Erythroblast (primary cell): ENCODE measurements around the gene WASF1.

Experiments used
- GATA1 ChIP-seq: IDR thresholded peaks from 2 replicates; pipeline ENCODE4 v1.6.1; 2011; ENCODE audit warnings: low read depth, mild to moderate bottlenecking, control low read depth, low read length, moderate library complexity
- POLR2A ChIP-seq: IDR thresholded peaks from 2 replicates; pipeline ENCODE4 v1.6.1; 2011; ENCODE audit warnings: mild to moderate bottlenecking, low read length

DNA sequence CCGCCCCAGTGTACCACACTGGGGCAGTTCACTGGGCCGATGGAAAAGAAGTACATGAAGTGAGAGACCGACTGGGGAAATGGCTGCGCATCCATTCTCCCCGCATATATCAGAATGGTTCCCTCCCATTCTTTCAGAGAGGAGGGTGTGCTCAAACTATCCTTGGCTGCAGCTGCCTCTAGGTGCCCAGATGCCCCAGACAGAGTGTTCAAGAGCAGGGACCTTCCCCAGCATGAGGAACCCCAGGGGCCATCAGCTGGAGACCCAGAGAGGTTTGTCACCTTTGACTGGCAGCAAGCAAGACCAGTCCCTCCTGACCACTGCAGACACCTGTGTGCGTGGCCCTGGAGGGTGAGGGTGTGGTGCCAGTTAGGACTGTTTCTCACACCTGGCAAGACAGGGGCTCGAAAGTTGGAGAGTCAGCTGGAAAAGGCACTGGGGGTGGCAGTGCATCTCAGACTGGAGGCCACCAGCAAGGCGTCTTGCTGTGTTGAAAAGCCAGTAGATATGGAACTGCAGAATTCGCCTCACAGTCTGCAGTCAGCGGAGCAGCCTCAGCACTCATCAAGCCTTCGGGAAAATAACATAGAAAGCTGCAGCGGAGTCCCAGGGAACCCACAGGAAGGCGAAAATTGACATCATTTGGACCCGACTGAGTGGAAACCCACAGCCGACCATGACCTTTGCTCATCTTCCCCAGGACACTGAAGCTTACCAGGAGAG lies 124.6 kb downstream of the WASF1 start:
- TF ChIP-seq POLR2A (no peak), GATA1 (no peak)
